Suppressor macrophage treated with lipopolysaccharide for 4 hours (primary cell): Measurements from ENCODE around the gene OR51V1.
"Not testable (repeated sequence)": the region's sequence is repeated elsewhere in the genome, so short reads cannot be mapped to it uniquely, and the experiment has no call there.

Experiments
- DNase-seq: peaks from one replicate; pipeline ENCODE4 v3.0.0-alpha.2; 2020

The OR51V1 gene

DNA sequence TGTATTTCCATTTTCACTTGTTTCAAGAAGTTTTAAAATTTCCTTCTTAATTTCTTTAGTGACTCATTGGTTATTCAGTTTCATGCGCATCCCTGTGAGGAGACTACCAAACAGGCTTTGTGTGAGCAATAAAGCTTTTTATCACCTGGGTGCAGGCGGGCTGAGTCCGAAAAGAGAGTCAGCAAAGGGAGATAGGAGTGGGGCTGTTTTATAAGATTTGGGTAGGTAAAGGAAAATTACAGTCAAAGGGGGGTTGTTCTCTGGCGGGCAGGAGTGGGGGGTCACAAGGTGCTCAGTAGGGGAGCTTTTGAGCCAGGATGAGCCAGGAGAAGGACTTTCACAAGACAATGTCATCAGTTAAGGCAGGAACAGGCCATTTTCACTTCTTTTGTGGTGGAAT is 40.3 kb downstream of the OR51V1 start:
- DNase-seq, result not testable (repeated sequence)

DNA sequence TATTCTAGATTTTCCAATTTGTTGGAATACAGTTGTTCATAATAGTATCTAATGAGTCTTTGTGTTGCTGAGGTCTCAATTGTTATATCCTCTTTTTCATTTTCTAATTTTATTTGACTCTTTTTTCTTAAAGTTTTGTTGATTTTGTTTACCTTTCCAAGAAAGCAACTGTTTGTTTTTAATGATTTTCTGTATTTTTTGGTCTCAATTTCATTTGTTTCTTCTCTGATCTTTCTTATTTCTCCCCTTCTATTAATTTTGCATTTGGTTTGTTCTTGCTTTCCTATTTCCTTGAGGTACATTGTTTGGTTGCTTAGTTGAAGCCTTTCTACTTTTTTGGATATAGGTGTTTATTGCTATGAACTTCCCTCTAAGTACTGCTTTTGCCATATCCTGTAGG is 40.7 kb downstream of the OR51V1 start:
- DNase-seq, result no peak

DNA sequence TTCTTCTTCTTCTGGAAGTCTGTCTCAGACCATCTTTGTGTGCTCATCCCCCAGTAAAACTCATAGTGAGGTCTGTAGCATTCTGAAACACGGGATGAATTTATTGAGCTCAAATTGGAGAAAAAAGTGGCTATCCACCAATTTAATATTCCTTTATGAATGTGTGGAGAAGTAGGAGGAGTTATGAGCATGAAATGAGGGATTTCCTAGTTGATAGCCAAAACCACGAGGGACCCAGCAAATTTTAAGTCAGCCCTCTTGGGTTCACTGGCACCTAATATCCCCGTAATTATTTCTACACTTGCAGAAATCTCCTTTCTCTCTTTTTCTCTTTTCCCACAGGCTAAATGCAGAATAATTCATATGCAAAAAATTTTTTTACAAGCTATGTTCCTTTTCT is 45.8 kb downstream of the OR51V1 start, which contains the start of gene OR52A1:
TSS of gene OR52A1 (minus strand) at position 101 of the 400 bp plus-strand sequence. CDS start 2,388 bp downstream, outside the sequence.
- no peak for DNase-seq

DNA sequence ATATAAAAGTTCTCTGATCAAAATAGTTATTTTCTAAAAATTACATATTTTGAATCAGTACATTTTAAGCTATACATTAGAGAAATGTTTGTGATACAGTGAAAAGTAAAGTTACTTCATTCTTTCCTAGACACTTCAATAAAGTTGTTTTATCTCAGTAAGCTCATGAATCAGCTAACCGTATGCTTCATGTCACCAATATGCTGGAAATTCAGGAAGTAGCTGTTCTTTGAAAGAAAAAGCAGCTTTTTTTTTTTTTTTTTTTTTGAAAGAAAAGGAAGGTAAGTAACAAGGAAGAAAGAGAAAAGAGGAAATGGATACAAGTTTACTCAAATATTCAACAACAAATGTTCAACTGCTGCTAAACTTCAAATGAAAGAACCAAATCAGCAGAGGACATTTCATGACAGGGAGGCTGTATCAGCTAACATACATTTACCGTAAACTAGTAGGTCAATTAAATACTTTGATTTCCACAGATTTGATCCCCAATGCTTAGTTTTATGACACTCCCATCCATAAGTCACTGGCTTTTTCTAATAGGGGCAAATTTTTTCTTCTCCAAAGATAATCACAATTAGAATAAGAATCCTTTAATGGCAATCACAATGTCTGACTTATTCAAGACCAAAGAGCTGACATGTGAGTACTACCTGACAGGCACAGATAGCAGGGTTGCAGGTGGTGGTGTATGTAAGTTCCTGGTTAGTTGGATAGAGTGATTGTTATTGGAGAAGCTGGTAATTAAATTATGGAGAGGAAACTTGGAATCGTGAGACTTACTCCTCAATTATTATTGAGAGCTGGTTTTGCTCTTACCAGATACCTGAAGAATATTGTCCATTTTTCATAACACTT is 46.7 kb downstream of the OR51V1 start:
- DNase-seq, result no peak

DNA sequence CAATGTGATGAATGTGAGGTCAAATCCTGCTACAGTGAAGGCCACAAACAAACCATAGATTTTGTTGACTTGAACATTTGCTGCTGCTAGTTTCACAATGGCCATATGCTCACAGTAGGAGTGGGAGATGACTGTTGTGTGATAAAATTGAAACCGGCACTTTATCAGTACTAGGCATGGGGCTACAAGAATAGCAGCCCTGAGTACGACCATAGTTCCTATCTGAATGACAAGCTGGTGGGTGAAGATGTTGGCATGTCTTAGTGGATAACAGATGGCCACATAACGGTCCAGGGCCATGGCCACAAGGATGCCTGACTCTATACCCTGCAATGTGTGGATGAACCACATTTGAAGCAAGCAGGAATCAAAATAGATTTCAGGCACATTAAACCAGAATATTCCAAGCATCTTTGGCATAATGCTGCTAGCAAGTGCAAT is 48.7 kb downstream of the OR51V1 start:
- no peak for DNase-seq
